Astrocyte of the spinal cord (primary cell): ENCODE measurements around the gene KDM5C.

Experiments used
- DNase-seq: peaks from one replicate; pipeline ENCODE4 v3.0.0; 2011; ENCODE audit warnings: low read depth, low spot score
- H3K4me3 ChIP-seq: 2 replicates; pipeline ENCODE4 v1.5.1; 2011; ENCODE audit warnings: low read depth, mild to moderate bottlenecking, low read length, moderate library complexity
- CTCF ChIP-seq: IDR thresholded peaks from 2 replicates; pipeline ENCODE4 v1.5.1; 2012; ENCODE audit warnings: low read depth, mild to moderate bottlenecking, low read length, inconsistent platforms
- in situ Hi-C: cut with HindIII; loops from 2 replicates; pipeline ENCODE4 v1.10.0; 2017; ENCODE audit warnings: low sequenced_read_pairs

The KDM5C gene

DNA sequence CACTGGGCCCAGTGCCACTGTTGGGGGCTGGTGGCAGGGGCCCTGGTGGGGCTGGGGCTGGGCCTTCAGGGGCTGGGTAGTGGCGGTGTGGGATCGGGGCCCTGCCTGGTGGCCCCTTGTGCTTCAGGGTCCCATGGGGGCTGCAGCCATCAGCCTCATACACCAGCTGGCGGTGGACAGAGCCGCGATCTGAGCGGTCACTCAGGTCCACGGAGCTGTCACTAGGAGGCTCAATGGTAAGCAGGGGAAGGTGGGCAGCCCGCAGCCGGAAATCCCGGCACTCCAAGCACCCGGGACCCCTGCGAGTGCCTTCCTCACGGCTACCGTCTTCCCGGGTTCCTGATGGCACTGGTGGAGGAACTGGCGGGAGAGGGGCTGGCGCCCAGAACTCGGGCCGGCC, 25.5 kb upstream of the KDM5C start:
- in situ Hi-C loops: no loop called here
- TF ChIP-seq CTCF: no peak
- H3K4me3 ChIP-seq: no peak overlapping the region
- DNase-seq: no peak

DNA sequence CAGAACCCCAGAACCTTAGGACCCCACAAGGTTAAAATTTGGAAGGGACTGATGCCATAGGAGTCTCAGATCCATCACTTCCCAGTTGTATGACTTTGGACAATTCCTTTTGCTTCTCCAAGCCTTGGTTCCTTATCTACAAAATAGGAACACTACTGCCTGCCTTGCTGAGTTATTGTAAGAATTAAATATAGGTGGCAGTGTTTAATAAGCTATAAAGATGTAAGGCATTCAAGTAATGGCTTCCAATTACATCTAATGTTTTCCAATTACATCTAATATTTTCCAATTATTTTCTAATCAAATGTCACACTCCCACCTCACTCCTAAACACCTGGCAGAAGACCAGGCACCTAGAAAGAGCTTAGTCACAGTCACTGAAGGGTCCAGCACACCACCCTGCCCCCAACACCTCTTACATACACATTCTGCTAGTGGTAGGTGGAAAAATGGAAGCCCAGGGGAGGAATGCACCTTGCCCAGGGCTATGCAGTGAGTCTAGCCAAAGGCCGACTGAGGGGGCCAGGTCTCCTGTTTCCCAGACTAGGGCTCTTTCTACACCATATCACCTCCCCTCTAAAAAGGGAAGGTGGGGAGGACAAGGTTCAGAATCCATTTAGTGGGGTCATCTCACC, 24.5 kb upstream of the KDM5C start:
- in situ Hi-C loops: no loop called here
- DNase-seq: no peak
- no peak for TF ChIP-seq CTCF
- H3K4me3 ChIP-seq: no peak overlapping the region

GRCh38 chrX:53247928-53248327, 22.9 kb upstream of the KDM5C start:
- TF ChIP-seq CTCF: no peak
- H3K4me3 ChIP-seq: no peak overlapping the region
- DNase-seq: no peak
- in situ Hi-C loops: no loop called here

DNA sequence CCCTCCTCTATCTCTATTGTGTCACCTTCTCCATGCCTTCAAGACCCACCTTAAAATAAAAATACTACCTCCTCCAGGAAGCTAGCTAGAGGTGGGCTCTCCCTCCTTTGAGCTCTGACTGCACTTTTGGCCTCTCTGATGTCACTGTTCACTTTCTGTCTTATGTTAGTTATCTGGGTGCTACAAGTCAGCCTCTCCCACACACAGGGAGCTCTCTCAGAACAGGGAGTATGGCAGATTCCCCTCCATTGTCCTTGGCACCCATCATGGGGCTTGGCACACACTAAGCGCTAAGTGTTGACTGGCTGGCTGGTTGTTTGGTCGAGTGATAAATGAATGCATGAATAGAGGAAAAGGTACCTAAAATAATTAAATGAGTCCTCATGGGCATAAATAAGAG, 21.2 kb upstream of the KDM5C start:
- H3K4me3 ChIP-seq: no peak overlapping the region
- TF ChIP-seq CTCF: no peak
- in situ Hi-C loops: no loop called here
- DNase-seq: no peak

DNA sequence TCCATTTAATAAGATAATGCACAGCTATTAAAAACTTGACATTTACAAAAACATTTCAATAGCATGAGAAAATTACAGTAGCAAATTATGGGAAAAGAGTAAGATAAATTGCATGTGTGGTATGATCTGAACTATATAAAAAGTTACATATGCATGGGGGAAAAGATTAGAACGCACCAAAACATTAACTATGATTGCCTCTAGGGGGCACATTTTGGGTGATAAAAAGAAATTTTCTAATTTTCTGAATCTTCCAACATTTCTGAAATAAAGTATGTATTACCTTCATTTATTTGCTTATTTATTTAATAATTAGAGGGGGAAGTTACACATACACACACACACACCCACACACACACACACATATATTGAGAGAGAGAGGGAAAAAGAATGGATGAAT, 19.6 kb upstream of the KDM5C start:
- TF ChIP-seq CTCF: peak; percentile 49
- H3K4me3 ChIP-seq: no peak overlapping the region
- in situ Hi-C loops: no loop called here
- DNase-seq: no peak

DNA sequence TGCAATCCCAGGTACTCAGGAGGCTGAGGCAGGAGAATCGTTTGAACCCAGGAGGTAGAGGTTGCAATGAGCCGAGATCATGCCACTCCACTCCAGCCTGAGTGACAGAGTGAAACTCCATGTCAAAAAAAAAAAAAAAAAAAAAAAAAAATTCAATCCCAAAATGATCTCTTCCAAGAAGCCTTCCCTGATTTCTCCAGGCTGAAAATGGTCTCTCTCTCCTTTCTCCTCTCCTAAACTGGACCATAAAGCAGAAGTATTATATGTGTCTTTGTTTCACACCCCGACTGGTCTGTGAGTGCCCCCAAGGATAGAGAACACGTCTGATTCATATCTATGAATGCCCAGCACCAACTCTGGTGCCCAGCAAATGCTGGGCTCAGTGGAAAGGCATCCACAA, 17.3 kb upstream of the KDM5C start:
- no peak for DNase-seq
- in situ Hi-C loops: no loop called here
- H3K4me3 ChIP-seq: no peak overlapping the region
- TF ChIP-seq CTCF: no peak

DNA sequence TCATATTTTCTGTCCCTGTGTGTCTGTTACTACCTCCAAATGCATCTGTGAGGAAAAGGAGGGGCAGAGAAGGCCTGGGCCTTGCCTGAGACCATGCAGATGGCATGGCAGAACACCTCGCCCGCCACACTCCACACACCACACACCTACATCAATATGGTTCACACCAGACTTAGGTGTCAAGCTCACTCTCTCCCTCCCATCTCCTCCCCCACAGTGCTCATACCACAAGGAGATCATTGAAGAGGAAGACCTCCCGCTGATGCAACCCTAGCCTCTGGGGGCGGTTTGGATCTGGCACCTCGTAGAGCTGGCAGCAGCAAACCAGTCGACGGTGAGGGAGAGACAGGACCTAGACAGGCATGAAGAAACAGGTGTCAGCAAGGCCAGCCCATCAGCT, 16.6 kb upstream of the KDM5C start:
- no peak for TF ChIP-seq CTCF
- DNase-seq: no peak
- in situ Hi-C loops: no loop called here
- no peak overlapping the region for H3K4me3 ChIP-seq
